Stimulated activated CD4-positive, alpha-beta T cell treated with anti-CD3 and anti-CD28 coated beads, Interleukin-2, amount 100 ng/mL, for 48 hours (primary cell): Measurements from ENCODE around the gene PDHX.
A peak's percentile ranks its signal among the peaks of the same experiment; 100 is the strongest.
"Not testable (repeated sequence)": the region's sequence is repeated elsewhere in the genome, so short reads cannot be mapped to it uniquely, and the experiment has no call there.

ENCODE experiments used
- DNase-seq, 2 donors: peaks; one replicate each; pipeline ENCODE4 v3.0.0-alpha.2; 2020

The PDHX gene

GRCh38 chr11:34916015-34916842 lies at the start of gene PDHX, which contains the start of gene APIP:
TSS of gene PDHX (plus strand) at chr11:34916618. CDS start at chr11:34916656, 38 bp downstream.
TSS of gene APIP (minus strand) at chr11:34916379. CDS start at chr11:34916284, 95 bp downstream.
- DNase-seq: peak; percentile 99

- no peak for DNase-seq
These were observed 47.0 kb upstream of the PDHX start for GRCh38 chr11:34869425-34869824.

- DNase-seq: no peak
These were observed 45.7 kb upstream of the PDHX start for GRCh38 chr11:34870548-34871196.

GRCh38 chr11:34874202-34874601 lies 42.2 kb upstream of the PDHX start:
- DNase-seq: no peak

- DNase-seq: no peak
These were observed 38.9 kb upstream of the PDHX start for GRCh38 chr11:34877375-34877975.

DNA sequence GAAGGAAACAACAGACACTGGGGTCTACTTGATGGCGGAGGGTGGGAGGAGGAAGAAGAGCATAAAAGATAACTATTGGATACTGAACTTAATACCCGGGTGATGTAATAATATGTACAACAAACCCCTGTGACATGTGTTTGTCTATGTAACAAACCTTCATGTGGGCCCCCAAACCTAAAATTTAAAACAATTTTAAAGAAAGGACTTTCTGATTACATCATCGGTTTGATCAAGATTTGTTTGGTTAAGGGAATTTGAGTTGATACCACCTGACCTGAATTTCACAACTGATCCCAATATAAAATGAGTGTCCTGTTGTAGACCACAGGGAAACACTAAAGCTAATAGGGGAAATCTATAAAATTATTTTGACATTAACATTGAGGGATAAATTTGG lies 34.5 kb upstream of the PDHX start:
- DNase-seq: no peak

DNA sequence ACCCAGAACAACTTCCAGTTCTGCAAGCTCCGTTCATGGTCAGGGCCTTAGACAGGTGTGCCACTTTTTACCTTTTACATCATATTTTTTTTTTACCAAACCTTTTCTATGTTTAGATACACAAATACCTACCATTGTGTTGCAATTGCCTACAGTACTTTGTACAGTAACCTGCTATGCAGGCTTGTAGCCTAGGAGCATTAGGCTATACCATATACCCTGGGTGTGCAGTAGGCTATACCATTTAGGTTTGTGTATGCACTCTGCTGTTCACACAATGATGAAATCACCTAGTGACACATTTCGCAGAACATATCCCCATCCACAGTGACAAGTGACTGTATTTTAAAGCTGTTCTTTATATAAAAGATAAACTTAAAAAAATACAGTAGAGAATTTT lies 29.8 kb upstream of the PDHX start:
- DNase-seq: no peak

- no peak for DNase-seq
These were observed 29.2 kb upstream of the PDHX start for GRCh38 chr11:34887260-34887659.

- no peak for DNase-seq
These were observed 26.3 kb upstream of the PDHX start for GRCh38 chr11:34890089-34890488.

- DNase-seq: no peak
These were observed 25.6 kb upstream of the PDHX start for GRCh38 chr11:34890812-34891211.

DNA sequence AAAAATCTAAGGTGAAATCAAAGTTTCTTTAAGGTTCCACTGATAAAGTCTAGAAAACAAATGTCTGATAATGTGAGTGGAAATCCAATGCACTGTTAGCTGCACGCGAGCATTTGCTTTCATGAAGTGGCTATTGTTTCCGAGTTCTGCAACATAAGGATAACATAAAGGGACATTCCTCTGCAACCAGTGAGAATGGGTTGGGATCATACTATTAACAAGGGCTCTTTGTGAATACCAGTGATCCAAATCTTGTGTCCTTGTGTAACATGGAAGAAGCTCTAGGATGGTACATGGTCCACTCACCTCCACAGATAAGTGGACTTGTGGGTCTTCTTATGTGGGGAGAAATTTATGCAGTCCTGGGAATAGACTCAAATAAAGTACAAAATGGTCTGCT lies 24.8 kb upstream of the PDHX start:
- no peak for DNase-seq

- DNase-seq: no peak
These were observed 23.0 kb upstream of the PDHX start for GRCh38 chr11:34893416-34893815.

DNA sequence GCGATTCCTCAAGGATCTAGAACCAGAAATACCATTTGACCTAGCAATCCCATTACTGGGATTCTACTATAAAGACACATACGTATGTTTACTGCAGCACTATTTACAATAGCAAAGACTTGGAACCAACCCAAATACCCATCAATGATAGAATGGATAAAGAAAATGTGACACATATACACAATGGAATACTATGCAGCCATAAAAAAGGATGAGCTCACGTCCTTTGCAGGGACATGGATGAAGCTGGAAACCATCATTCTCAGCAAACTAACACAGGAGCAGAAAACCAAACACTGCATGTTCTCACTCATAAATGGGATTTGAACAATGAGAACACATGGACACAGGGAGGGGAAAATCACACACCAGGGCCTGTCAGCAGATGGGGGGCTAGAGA lies 20.2 kb upstream of the PDHX start:
- DNase-seq: not testable (repeated sequence)

DNA sequence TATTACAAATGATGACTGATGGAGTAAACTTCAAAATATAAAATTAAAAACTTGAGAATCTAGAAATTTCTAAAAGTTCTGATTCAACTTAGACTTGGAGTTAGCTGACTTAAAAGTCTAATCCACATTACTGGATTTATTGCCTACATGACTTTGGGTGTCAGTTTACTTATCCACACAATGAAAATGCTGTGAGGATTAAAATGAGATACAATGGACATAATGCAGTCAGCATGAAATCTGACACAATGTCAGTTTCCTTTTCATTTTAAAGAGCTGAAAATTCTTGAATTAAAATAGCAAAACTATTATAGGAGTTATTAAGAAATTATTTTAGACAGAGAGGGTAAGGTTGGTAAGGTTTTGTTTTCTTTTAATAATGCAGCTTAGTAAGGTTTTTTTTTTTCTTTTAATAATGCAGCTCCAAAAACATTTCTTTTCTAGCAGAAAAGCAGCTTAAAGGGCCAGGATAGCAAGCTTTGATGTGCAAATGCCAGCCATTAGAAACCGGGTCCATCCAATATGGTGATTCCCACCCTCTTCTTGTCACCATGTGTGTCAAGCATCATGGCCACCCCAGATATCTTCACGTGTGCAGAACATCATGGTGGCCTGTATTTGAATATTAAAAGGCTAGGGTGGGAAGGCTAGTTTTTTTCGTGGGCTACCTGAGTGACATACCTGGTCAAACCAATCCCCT lies 19.1 kb upstream of the PDHX start:
- DNase-seq: no peak

GRCh38 chr11:34898474-34898873 lies 17.9 kb upstream of the PDHX start:
- no peak for DNase-seq

DNA sequence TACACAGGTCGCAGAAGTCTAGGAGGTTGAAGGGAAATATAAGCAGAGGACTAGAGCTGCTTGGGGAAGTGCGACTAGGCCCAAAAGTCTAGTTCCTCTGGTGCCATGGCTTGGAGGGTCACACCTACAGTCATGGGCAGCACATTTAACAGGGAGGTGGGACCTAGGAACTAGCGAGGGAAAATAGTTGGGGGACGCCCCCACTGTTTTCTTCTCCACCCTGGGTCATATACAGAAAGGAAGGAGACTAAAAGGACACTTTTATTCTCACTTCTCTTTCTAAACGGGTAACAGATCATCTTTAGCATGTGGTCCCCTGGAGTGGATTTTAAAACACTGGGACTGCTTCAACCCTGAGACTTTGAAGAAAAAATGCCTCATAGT lies 16.8 kb upstream of the PDHX start:
- DNase-seq: peak in 1 of 2 donors; percentile 10

DNA sequence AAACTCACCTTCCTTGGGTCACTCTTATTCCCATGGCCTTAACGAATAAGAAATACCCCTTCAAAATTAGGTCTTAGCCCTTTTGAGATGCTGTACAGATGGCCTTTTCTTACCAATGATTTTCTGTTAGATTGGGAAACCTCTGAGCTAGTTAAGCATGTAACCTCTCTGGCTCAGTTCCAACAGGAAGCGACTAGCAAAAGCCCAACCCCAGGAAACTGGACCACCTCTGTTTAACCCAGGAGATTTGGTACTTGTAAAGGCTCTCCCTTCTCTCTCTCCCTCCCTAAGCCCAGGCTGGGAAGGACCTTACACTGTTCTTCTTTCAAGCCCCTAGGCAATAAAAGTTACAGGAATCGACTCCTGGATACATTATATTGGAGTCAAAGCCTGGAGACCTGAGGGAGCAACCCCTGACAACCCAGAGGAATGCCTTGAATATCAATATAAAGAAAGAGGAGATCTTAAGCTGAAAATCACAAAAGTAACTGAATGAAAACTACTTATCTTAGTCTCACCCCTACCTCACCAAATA lies 11.9 kb upstream of the PDHX start:
- DNase-seq: no peak

DNA sequence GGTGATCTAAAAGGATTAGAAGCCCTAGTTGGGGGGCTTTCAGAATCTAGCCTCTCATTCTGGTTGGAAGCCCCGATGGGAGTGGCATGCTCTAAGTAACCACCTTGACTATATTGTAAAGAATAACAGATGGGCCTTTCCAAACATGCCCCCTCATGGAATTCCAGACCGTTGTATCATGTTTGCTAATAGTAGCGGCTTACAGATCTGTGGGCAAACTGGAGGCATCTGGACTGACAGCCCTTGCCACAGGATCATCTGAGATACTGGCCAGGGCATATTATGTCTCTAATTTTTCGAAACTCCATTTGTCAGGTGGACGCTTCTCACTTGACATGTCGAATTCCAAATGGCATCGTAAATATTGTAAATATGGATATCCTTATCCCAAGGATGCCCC lies 10.8 kb upstream of the PDHX start:
- DNase-seq: no peak

DNA sequence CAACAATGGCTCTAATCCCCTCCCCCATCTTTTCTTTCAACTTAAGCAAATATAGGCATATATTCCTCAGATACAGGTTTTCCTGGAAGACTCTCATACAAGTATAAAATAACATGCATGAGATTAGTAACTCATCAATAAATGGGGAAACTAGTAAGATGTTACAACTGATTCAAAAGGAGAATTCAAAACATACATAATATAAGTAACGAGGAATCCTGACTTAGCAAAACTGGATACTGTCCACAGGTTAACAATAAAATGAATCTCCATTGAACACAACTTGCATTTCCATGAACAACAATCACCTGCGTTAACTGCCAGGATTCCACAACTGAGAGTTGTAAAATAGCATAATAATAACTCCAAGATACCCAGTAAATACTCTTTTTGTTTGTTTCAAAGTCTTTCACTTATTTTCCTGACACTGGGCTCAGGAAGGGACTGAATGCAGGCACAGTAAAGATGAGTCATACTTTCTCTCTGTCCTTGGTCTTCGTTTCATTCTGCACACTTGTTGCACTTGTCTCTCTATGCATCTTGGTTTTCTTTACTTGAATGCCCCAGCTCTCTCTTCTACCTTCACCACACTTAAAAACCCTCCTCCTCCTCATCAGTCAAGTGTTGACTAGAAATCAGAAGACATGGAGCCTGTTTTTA lies 8.4 kb upstream of the PDHX start:
- DNase-seq: no peak

GRCh38 chr11:34909415-34909814 lies 7.0 kb upstream of the PDHX start:
- DNase-seq: no peak

- DNase-seq: no peak
These were observed 6.5 kb upstream of the PDHX start for GRCh38 chr11:34909955-34910354.

DNA sequence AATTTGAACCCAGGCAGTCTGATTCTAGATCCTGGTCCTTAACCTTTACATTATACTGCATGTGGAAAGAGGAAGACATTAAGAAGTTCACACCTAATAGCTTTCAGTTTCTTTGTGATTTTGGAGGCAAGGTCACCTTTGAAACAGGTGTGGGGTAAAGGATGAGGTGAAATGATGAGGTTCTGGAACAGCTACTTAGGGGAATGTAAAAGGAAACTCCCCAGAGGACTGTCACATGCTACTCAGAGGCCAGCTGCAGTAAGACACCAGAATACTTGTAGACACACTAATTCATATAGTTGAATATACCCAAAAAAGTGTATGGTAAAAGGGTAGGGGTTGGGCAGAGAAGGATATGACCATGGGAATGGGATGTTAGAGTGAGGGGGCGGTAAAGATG lies 5.6 kb upstream of the PDHX start:
- no peak for DNase-seq

GRCh38 chr11:34911676-34912075 lies 4.7 kb upstream of the PDHX start:
- no peak for DNase-seq
